Activated naive CD4-positive, alpha-beta T cell treated with anti-CD3 and anti-CD28 coated beads for 36 hours (primary cell): Measurements from ENCODE around the gene ZNF597. TPM values are rescaled to one million over a fixed set of nuclear protein-coding genes. Genes with fewer than 3 reads are reported as not detected.
"Not testable (repeated sequence)": the region's sequence is repeated elsewhere in the genome, so short reads cannot be mapped to it uniquely, and the experiment has no call there.

Experiments used
- CTCF ChIA-PET: fragments of 350-600 bp; sonication (Branson Sonifier 250); formaldehyde crosslinking; loops from one replicate; lab custom pipeline; 2021; ENCODE audit warnings: antibody characterized with exemption; lab: Charles Lee
- DNase-seq: peaks from one replicate; pipeline ENCODE4 v3.0.0-alpha.2; 2020
- H3K27ac Mint-ChIP-seq: one replicate; pipeline ENCODE4 v1.8.0; 2021; ENCODE audit warnings: mild to moderate bottlenecking, mixed read lengths
- H3K27me3 Mint-ChIP-seq: one replicate; pipeline ENCODE4 v1.8.0; 2021; ENCODE audit warnings: low read depth, mixed read lengths
- H3K36me3 Mint-ChIP-seq: one replicate; pipeline ENCODE4 v1.8.0; 2021; ENCODE audit warnings: low read depth, mixed read lengths
- H3K4me1 Mint-ChIP-seq: one replicate; pipeline ENCODE4 v1.8.0; 2021; ENCODE audit warnings: low read depth, mixed read lengths
- H3K4me3 Mint-ChIP-seq: one replicate; pipeline ENCODE4 v1.8.0; 2021; ENCODE audit warnings: mild to moderate bottlenecking, moderate library complexity, mixed read lengths
- H3K9me3 Mint-ChIP-seq: one replicate; pipeline ENCODE4 v1.8.0; 2021; ENCODE audit warnings: mixed read lengths
- intact Hi-C: fragments of 100-400 bp; cut with micrococcal nuclease; formaldehyde crosslinking; loops from one replicate; pipeline ENCODE4 v1.15.1; 2023
- total RNA-seq, 2 experiments: library from RNA; stranded (reverse); gene quantifications; one replicate each; pipeline ENCODE4 v1.2.3, GENCODE V29; 2021

The ZNF597 gene
- total RNA-seq, 2 experiments from 2014 or later = 1.1 TPM

DNA sequence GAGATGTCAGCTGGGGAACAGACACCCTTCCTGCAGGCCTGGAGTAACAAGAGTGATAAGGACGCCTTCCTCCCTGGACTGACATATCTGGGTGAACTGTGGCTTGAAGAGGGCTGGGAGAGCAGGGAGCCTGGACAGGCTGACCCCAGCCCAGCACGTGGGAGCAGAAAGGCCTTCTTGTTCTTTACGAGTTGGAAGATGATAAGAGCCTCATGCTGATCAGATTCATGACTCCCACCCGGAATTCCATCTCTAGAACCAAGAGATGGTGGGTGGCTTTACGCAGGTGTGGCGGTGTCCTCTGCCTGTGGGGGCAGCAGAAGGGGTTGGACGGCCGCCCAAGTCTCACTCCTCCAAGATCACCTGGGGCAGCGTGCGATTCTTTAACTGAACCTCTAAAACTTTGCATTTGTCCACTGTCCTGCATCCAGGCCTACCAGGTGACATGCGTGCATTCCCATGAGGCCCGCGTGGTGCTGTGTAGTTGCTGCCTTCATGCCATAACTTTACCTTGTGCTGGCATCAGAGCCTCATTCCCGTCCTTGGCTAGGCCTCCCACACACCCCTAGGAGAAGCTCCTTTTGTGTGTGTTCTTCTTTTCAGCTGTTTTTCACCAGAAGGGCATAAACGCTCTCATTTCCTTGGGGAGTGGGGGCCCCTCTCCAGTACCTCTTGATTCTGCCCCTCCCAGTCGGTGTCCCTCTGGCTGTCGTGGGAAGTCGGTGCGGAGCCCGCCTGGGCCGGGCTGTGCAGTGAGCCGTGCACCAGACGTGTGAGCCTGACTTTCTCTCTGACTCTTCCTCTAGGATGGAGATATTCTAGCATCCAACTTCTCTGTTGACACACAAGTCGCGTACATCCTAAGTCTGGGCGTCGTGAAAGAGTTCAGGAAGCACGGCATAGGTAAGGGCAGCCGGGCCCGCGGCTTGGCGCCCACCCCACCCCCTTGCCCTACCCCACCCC is 38.7 kb upstream of the ZNF597 start:
- Mint-ChIP-seq H3K27me3 (no peaks in the 10 kb centered on the region), H3K27ac (no peak overlapping the region), H3K9me3 (no peaks in the 10 kb centered on the region), H3K4me1 (peaks cover 3% of the 10 kb centered on the region), H3K36me3 (peaks cover 27% of the 10 kb centered on the region), H3K4me3 (no peak overlapping the region)
- CTCF ChIA-PET = no interaction called here
- intact Hi-C loops = no loop called here
- no peak for DNase-seq

GRCh38 chr16:3480901-3481695 is 37.8 kb upstream of the ZNF597 start:
- no peaks in the 10 kb centered on the region for H3K9me3 Mint-ChIP-seq
- no peak for DNase-seq
- intact Hi-C loops = no loop called here
- H3K27ac Mint-ChIP-seq = no peak overlapping the region
- peaks cover 3% of the 10 kb centered on the region for H3K4me1 Mint-ChIP-seq
- CTCF ChIA-PET = interaction anchor here (0.6 to 1.0 kb wide), 2 partner anchors 40 to 187 kb away, joined by 3 to 4 read pairs; no protein-coding TSS in a partner anchor
- H3K27me3 Mint-ChIP-seq = no peaks in the 10 kb centered on the region
- peaks cover 24% of the 10 kb centered on the region for H3K36me3 Mint-ChIP-seq
- H3K4me3 Mint-ChIP-seq = no peak overlapping the region

DNA sequence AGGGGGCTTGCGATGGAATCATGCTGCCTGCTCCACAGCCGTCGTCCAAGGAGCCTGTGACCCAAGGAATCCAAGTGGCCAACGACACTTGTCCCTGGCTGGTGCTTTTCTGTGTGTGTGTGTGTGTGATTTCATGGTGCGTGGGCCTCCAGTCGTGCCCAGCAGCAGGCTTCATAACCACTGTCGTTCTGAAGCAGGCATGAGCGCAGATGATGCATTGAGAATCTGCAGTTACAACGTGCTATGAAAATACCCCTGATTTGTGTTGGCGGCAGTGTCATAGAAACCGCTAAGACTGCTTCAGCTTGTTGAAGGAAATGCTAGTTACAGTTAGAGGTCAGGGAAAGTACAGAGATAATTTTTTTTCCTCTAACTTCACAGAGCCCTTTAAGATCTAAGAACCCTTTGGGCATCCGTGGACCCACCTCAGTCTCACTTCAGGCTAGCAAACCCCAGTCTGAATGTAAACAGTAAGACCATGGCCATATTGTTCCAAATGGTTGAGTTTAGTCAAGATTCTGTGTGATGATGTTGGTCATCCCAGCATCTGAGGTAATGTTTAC is 36.4 kb upstream of the ZNF597 start:
- H3K4me1 Mint-ChIP-seq = peaks cover 3% of the 10 kb centered on the region
- CTCF ChIA-PET = no interaction called here
- H3K36me3 Mint-ChIP-seq = peaks cover 22% of the 10 kb centered on the region
- intact Hi-C loops = no loop called here
- no peaks in the 10 kb centered on the region for H3K27me3 Mint-ChIP-seq
- DNase-seq = no peak
- H3K27ac Mint-ChIP-seq = no peak overlapping the region
- H3K9me3 Mint-ChIP-seq = no peaks in the 10 kb centered on the region
- no peak overlapping the region for H3K4me3 Mint-ChIP-seq

DNA sequence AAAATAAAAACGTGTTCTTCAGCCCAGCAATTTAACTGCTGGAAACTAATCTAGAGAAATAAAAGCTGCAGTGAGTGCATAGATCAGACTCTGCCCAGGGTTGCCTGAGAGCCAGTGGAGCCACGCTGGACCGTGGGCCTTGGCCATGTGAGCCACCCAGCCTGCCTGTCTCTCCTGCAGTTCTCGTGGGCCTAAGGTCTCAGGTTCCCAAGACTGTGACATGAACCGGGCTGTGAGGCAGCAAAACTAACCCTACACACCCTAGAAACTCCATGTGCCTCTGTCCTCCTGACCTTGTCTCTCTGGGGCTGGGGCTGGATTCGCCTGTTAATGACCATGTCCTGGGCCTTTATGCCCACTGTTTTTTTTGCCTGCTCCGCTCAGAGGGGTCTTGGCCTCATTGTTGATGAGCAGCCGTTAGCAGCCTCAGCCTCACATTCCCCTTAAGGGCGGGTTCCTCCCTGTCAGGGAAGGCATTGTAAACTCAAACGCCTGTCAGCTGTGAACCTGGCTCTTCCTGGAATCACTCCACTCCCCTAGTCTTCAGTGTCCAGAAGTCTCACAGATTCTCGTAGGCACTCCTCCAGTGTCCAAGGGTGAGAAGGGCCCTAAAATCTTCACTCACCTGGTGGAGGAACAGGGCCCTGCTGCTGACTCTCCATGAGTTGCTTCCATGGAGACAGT is 35.1 kb upstream of the ZNF597 start:
- no peaks in the 10 kb centered on the region for H3K27me3 Mint-ChIP-seq
- no peak overlapping the region for H3K27ac Mint-ChIP-seq
- H3K4me1 Mint-ChIP-seq = peaks cover 5% of the 10 kb centered on the region
- intact Hi-C loops = no loop called here
- no peak overlapping the region for H3K4me3 Mint-ChIP-seq
- no peaks in the 10 kb centered on the region for H3K9me3 Mint-ChIP-seq
- CTCF ChIA-PET = no interaction called here
- no peak for DNase-seq
- peaks cover 16% of the 10 kb centered on the region for H3K36me3 Mint-ChIP-seq

GRCh38 chr16:3476409-3476808 is 33.1 kb upstream of the ZNF597 start:
- Mint-ChIP-seq H3K27me3 (no peaks in the 10 kb centered on the region), H3K4me3 (no peak overlapping the region), H3K4me1 (peaks cover 20% of the 10 kb centered on the region), H3K36me3 (peaks cover 6% of the 10 kb centered on the region), H3K9me3 (no peaks in the 10 kb centered on the region), H3K27ac (no peak overlapping the region)
- no peak for DNase-seq
- CTCF ChIA-PET = no interaction called here
- intact Hi-C loops = no loop called here

DNA sequence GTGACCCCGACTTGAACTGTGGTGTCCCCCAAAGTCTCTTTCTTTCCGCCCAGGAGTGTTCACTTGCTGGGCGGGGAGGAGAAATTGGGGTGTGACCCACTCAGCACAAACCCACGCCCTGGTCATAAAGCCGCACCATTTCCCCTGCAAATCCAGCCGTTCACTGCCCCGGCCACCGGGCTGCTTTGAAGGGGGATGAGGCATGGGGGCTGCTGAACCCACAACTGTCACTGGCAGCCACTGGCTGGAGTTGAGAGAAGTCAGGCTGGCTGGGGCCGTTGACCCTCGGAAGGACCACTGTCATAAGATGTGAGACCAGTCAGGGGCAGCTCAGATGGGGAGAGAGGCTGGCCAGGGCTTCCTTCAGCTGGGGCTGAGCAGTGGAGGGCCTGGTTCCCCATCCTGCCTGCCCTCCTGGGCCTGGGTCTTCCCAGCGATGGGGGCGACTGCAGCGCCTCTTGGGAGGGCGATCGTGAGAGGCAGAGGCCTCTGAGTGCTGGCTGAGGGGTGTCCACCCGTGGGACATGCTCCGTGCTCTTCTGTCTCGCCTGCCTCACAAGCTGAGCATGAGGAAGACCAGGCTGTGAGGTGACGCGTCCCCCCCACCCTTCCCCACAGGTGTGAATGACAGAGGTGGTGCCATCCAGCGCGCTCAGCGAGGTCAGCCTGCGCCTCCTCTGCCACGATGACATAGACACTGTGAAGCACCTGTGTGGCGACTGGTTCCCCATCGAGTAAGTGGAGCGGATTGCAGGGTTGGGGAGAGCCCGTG is 32.5 kb upstream of the ZNF597 start:
- intact Hi-C loops = no loop called here
- peaks cover 4% of the 10 kb centered on the region for H3K36me3 Mint-ChIP-seq
- peaks cover 22% of the 10 kb centered on the region for H3K4me1 Mint-ChIP-seq
- CTCF ChIA-PET = no interaction called here
- H3K4me3 Mint-ChIP-seq = no peak overlapping the region
- no peaks in the 10 kb centered on the region for H3K9me3 Mint-ChIP-seq
- DNase-seq = no peak
- H3K27ac Mint-ChIP-seq = no peak overlapping the region
- no peaks in the 10 kb centered on the region for H3K27me3 Mint-ChIP-seq

- H3K4me1 Mint-ChIP-seq = peaks cover 24% of the 10 kb centered on the region
- H3K27ac Mint-ChIP-seq, intact Hi-C loops, H3K4me3 Mint-ChIP-seq, H3K27me3 Mint-ChIP-seq, H3K36me3 Mint-ChIP-seq, DNase-seq, H3K9me3 Mint-ChIP-seq: not testable (repeated sequence)
- CTCF ChIA-PET = interaction anchor here (0.5 kb wide), 1 partner anchor 31 kb away, joined by 3 read pairs; no protein-coding TSS in a partner anchor
These were observed 31.6 kb upstream of the ZNF597 start for GRCh38 chr16:3474870-3475269.

GRCh38 chr16:3474136-3474779 is 31.0 kb upstream of the ZNF597 start:
- Mint-ChIP-seq H3K4me1 (peaks cover 23% of the 10 kb centered on the region), H3K27ac (no peak overlapping the region), H3K9me3 (no peaks in the 10 kb centered on the region), H3K4me3 (no peak overlapping the region), H3K27me3 (no peaks in the 10 kb centered on the region), H3K36me3 (peaks cover 4% of the 10 kb centered on the region)
- CTCF ChIA-PET = interaction anchor here (0.5 kb wide), 1 partner anchor 32 kb away, joined by 3 read pairs; no protein-coding TSS in a partner anchor
- DNase-seq = no peak
- intact Hi-C loops = no loop called here

DNA sequence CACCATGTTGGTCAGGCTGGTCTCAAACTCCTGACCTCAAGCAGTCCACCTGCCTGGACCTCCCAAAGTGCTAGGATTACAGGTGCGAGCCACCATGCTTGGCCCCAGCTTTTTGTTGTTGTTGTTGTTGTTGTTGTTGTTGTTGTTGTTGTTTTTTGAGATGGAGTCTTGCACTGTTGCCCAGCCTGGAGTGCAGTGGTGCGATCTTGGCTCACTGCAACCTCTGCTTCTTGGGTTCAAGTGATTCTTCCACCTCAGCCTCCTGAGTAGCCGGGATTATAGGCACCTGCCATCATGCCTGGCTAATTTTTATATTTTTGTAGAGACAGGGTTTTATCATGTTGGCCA is 30.3 kb upstream of the ZNF597 start:
- DNase-seq, CTCF ChIA-PET, H3K36me3 Mint-ChIP-seq, H3K27me3 Mint-ChIP-seq, H3K4me3 Mint-ChIP-seq, intact Hi-C loops, H3K27ac Mint-ChIP-seq, H3K9me3 Mint-ChIP-seq: not testable (repeated sequence)
- H3K4me1 Mint-ChIP-seq = peaks cover 23% of the 10 kb centered on the region

DNA sequence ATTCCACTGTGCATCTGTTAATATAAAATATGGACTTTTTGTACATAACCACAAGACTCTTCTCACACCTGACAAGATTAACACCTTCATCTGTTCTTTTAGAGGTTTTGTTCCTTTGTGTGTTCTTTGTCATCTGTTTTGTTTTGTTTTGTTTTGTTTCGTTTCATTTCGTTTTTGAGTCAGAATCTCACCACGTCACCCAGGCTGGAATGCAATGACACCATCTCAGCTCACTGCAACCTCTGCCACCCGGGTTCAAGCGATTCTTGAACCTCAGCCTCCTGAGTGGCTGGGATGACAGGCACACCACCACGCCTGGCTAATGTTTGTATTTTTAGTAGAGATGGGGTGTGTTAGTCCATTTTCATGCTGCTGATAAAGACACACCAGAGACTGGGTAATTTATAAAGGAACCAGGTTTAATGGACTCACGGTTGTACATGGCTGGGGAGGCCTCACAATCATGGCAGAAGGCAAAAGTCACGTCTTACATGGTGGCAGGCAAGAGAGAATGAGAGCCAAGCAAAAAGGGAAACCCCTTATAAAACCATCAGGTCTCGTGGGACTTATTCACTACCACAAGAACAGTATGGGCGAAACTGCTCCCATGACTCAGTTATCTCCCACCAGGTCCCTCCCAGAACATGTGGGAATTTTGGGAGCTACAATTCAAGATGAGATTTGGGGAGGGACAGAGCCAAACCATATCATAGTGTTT is 29.7 kb upstream of the ZNF597 start:
- peaks cover 27% of the 10 kb centered on the region for H3K4me1 Mint-ChIP-seq
- H3K4me3 Mint-ChIP-seq = no peak overlapping the region
- CTCF ChIA-PET = no interaction called here
- DNase-seq = peak; percentile 20
- no peaks in the 10 kb centered on the region for H3K27me3 Mint-ChIP-seq
- intact Hi-C loops = no loop called here
- no peak overlapping the region for H3K27ac Mint-ChIP-seq
- peaks cover 3% of the 10 kb centered on the region for H3K36me3 Mint-ChIP-seq
- H3K9me3 Mint-ChIP-seq = no peaks in the 10 kb centered on the region
